Mammary epithelial cell (primary cell): ENCODE data around the gene C12orf54.

Source experiments
- EZH2 ChIP-seq: IDR thresholded peaks from 2 replicates; pipeline ENCODE4 v1.6.1; 2012; ENCODE audit warnings: low read length, inconsistent platforms, borderline replicate concordance
- TF ChIP-seq, protein P1 (sequence below), 2 donors: IDR thresholded peaks in 1 of 2; conservative IDR thresholded peaks in 1 of 2; 2 replicates each; pipeline ENCODE4 v1.5.1; 2011 to 2012; ENCODE audit warnings: inconsistent platforms in 2 of 2, low read length in 2 of 2, mild to moderate bottlenecking in 2 of 2, control low read depth in 1 of 2, low read depth in 1 of 2; ENCODE audit not compliant: insufficient read depth in 1 of 2; ENCODE audit errors: extremely low read depth in 1 of 2

DNA sequence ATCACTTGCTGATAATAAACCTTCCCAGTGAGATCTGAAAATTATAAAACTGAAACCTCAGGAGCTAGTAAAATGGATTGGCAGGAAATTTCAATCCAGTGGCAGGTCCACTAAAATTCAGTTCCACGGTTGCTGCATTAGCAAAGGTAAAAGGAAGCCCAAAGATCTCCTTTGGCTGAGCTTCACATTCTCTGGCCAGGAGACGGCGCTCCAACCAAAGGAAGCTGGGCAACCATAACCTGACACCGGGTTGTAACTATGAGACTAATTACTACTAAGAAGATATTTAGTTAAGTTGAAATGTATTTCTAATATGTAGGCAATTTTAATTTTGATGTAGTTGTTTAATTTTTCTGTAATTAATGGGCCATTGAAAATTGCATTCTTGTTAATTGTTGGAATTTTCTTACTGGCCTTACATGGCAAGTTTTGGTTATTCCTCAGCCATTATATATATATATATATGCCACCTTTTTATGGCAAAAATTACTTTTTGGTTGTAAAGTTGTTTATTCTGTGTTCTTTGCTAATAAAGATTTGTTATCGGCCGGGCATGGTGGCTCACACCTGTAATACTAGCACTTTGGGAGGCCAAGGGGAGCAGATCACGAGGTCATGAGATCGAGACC is 60.1 kb downstream of the C12orf54 start:
- TF ChIP-seq, protein P1, sequence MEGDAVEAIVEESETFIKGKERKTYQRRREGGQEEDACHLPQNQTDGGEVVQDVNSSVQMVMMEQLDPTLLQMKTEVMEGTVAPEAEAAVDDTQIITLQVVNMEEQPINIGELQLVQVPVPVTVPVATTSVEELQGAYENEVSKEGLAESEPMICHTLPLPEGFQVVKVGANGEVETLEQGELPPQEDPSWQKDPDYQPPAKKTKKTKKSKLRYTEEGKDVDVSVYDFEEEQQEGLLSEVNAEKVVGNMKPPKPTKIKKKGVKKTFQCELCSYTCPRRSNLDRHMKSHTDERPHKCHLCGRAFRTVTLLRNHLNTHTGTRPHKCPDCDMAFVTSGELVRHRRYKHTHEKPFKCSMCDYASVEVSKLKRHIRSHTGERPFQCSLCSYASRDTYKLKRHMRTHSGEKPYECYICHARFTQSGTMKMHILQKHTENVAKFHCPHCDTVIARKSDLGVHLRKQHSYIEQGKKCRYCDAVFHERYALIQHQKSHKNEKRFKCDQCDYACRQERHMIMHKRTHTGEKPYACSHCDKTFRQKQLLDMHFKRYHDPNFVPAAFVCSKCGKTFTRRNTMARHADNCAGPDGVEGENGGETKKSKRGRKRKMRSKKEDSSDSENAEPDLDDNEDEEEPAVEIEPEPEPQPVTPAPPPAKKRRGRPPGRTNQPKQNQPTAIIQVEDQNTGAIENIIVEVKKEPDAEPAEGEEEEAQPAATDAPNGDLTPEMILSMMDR (conservative IDR thresholded peaks at IDR 0.05 in 1 of 2, IDR thresholded peaks at IDR 0.05 in 1 of 2; ENCODE audit: extremely low read depth in 1 of 2, insufficient read depth in 1 of 2, low read depth in 1 of 2, low read length in 2 of 2): peak; percentile 90 to 93
- no peak for TF ChIP-seq EZH2
